HG02763 (cell line): ENCODE measurements around the gene SLC7A14.
"Not testable (repeated sequence)": the region's sequence is repeated elsewhere in the genome, so short reads cannot be mapped to it uniquely, and the experiment has no call there.

Experiments
- ATAC-seq: cut with Tn5 transposase; IDR thresholded peaks from one replicate; pipeline ENCODE4 v1.9.1; 2021; ENCODE audit warnings: mild to moderate bottlenecking, moderate library complexity; ENCODE audit not compliant: unreplicated experiment

Gene SLC7A14

DNA sequence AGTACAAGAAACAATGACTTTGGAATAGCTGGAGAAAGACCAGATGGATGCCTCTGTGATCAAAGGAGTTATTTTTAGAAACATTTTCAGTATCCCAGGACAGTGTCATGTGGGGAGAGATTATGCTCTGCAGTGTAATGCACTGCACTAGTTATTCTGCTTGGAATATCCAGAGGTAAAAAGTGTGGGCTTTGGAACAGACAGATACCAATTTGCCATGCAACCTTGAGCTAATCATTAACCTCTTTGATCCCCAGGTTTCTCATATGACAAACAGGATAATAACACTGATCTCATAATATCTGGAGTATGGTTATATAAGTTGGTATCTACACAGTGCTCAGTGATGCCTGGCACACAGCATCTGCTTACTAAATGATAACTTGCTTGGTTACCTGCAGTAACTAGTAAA, 12.2 kb upstream of the SLC7A14 start:
- no peak for ATAC-seq

DNA sequence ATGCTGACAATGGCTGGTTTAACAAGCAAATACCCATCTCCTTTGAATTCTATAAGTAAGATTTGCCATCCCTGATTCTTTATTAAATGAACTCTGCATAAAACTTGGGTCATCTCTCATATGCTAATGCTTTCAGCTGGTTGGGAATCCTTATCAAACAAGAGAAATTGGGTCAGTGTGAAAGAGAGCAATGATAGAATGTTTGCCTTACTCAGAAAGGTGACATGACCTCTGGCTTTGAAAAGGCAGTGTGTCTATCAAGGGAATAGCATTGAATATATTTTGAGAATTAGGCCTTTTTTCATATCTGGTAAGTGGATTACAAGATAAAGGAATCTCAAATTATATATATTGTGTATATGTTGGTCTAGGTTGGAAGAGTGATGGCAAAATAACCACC, 8.7 kb upstream of the SLC7A14 start:
- no peak for ATAC-seq

DNA sequence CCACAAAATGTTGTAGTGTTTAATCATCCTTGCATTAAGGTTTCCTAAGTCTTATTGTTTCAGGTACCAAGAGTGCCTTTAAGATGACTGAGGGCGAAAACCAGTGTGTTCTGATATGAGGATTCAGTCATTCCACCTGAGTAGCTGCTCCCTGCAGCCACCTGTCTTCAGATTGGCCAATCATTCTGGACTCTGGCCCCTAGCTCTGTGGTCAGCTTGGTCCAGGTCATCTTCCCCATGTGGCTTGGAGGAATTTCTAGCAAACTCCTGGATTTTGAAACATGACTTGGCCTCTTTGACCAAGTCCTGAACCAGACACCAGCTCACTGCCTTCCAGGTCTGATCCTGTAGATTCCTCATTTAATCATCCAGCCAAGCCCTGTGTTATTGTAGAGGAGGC, 7.8 kb upstream of the SLC7A14 start:
- no peak for ATAC-seq

DNA sequence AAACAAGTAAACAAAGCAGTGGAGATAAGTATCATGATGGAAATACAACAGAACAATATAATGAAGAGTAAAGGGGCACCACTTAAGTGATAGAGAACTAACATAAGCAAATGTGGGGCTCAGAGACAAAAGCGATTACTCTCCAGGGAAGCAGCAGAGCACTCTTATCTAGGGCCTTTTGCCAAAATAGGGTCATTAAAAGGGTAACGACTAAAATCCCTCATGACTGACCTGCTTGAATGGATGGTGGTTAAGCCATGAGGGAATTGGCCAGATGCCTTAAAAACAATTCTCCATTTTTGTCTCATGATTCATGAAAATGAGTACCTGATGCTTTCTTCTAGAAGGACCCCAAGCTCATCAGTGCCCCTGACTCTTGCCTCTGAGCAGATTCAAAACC, 3.2 kb upstream of the SLC7A14 start:
- ATAC-seq = no peak

DNA sequence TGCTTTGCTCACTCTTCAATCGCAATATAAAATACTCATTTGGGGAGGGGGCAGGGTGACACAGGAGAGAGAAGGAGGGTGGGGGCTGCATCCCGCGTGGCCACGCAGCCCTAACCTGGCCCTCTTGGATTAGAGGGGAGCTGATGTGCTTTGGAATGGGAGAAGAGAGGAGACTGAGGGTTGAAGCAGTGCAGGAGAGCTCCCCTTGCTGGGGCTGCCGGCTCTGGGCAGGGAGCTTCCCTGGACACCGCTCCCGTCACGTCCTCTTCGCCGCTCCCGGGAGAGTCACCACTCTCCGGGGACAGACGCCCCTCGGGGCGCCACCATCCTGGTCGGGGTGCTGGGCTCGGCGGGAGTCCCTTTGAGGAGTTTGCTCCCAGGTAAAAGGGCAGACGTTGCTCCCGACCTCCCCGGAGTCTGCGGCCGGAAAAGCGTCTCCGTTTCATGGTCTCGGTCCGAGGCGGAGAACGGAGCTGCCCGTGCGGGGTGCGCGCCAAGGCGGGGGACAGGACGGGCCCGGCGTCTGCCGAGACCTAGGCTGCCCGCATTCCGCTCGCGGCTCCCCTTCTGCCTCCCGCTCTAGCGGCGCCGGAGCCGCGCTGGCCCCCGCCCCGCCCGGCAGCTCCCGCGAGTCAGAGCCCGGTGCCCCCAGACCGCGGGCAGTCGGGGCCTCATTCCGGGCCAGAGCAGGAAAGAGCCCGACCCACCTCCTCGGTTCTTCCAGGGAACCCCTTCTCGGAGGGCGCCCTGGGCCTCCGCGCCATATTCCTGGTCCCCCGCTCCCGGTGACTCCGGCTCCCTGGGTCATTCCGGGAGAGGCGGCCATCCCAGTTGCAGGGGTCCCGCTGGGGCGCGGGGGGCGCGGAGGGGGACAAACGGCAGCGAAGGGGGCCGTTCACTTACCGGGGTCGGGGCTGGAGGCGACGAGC, 603 bp downstream of the SLC7A14 start:
- ATAC-seq = no peak

DNA sequence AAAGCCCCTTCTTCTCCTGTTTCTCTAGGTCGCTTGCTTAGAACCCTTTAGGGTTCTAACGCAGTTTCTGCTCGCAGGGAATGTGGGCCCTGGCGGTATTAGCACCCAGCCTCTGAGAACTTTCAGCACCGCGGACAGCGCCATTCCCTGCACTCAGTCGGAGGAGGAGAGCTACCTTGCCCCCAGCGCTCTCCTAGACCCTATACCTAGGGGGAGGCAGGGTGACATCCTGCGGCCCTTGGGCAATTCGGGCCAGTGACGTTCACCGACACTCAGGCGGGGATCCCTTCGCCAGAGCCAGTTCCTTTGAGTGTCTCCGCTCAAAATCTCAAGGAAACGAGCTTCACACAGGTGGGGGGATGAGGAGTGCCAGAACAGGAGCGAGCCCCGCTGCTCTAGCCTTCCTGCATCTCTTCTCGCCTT, 1.3 kb downstream of the SLC7A14 start:
- no peak for ATAC-seq

DNA sequence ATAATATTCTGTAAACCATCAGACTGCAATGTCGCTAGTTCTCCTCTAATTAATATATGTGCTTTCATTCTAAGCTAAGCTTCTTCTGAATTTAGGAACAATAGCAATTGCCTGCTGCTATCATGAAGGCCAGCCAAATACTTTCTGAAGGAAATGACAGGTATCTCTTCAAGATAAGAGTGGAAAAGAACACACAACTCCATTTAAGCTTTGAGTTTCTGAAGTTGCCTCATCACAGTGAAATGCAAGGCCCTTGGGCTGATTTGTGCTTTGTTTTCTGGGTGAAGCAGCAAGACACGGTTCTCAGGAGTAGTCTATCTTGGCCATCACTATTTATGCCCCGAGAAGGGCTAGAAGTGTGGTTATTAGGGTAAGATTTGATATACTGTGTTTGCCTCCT, 6.2 kb downstream of the SLC7A14 start:
- ATAC-seq = no peak

DNA sequence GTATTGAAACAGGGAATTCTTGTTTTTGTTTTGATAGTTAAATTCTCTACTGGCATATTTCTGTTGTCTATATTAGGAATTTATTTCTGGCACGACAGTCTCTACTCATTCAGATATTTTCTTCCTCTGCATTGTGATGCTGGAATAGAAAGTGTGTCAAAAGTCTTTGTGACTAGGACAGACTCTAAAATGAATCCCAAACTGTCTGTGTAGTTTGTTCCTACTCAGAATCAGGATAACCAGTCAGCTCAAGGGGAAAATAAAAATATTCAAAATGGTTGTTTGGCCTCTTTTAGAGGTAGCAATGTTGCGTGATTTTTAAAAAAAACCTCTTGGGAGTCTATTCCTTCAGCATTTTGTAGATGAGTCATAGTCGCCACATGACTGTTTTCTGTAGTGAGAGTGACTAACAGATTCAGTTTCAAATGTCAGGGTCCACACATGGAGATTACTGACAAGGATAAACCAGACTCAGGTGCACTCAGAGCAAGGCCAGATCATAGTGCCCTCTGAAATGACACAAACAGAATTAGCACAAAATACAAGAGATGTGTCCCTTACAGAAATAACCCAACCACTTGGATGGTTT, 13.1 kb downstream of the SLC7A14 start:
- peak; percentile 98 for ATAC-seq

DNA sequence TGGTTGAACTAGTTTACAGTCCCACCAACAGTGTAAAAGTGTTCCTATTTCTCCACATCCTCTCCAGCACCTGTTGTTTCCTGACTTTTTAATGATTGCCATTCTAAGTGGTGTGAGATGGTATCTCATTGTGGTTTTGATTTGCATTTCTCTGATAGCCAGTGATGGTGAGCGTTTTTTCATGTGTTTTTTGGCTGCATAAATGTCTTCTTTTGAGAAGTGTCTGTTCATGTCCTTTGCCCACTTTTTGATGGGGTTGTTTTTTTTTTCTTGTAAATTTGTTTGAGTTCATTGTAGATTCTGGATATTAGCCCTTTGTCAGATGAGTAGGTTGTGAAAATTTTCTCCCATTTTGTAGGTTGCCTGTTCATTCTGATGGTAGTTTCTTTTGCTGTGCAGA, 18.3 kb downstream of the SLC7A14 start:
- not testable (repeated sequence) for ATAC-seq

DNA sequence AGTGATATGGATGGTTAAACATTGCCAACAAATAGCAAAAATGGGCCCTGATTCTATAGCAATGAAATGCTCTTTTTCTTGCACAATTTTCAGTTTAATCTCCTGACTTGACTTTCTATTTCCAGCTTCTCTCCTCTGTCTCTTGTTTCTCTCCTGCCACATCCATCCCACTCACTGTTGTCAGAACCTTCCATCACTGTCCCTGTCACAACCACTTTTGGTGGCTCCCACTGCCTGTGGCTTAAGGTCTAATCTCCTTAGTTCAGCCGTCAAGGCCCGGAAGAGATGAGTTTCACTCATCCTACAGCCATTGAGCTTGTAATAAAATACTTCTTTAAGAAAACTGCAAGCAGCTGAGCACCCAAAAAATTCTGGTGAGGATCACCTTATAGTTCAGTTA, 19.5 kb downstream of the SLC7A14 start:
- no peak for ATAC-seq

DNA sequence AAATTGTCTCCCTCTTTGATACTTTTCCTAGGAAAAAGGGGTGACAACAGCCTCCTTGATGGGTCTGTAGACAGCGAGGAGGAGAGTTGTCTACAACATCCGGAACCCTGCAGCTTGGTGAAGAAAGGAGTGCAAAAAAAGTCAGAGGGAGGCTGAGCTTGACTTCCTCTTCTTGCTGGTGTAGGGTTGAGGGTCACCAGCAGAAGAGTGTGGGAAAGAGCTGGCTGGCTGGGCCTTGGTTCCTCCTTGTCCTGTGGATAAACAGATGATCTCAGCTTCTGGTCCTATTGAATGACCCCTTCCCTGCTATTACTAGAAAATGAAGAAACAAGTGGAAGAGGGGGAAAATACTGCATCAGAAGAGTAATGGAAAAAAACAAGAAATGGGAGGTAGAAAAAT, 20.4 kb downstream of the SLC7A14 start:
- no peak for ATAC-seq

DNA sequence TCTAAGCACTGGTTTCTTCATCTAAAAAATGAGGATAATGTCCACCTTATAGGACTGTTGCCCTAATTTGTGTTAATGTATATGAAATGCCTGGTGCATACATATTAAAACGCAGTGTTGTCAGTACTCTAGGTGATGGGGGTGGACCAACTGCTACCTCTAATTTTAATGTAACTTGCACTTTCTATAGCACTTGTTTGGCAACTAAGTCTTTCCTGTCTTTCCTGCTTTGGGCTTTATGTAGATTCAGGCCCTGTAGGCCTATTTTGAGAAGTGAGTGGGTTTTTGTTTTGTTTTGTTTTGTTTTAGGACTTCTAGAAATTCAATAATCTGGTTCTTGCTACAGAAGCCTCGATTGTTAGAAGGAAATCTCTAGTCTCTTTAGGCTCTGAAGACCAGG, 21.2 kb downstream of the SLC7A14 start:
- no peak for ATAC-seq

DNA sequence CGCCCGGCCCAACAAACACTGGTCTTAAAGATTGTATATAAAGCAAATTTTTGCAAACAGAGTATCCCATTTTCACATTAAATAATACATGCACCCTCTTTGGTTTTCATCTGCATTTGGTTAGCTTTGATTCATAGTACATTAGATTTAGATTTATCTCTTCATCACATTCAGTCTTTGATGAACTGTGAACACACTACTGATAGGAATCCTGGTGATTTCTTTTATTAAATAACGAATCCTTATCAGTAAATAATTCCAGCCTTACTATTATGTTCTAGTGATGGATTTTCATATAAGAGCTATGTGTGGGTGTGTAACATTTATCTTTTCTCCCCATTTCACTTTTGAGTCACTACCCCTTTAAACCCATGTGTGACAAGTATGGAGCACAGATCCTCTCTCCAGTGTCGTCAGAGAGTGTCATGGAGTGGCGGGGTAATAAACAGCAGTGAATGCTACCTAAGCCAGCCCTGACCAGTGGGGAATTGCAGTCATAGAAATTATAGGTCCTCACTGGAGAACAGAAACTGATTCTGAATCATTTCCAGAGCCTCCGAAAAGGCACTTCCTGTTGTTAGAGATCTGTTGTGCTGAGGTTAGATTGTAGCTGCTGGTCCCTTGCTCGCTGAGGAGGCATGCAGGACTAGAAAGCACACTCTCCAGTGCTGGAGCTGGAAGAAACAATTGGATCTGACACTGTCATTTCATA, 22.0 kb downstream of the SLC7A14 start:
- peak; percentile 80 for ATAC-seq

DNA sequence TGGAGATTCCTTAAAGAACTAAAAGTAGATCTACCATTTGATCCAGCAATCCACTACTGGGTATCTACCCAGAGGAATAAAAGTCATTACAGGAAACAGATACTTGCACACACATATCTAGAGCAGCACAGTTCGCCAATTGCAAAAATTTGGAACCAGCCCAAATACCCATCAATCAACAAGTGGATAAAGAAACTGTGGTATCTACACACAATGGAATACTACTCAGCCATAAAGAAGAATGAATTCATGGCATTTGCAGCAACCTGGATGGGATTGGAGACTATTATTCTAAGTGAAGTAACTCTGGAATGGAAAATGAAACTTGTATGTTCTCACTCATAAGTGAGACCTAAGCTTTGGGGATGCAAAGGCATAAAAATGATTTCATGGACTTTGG, 23.8 kb downstream of the SLC7A14 start:
- no peak for ATAC-seq

DNA sequence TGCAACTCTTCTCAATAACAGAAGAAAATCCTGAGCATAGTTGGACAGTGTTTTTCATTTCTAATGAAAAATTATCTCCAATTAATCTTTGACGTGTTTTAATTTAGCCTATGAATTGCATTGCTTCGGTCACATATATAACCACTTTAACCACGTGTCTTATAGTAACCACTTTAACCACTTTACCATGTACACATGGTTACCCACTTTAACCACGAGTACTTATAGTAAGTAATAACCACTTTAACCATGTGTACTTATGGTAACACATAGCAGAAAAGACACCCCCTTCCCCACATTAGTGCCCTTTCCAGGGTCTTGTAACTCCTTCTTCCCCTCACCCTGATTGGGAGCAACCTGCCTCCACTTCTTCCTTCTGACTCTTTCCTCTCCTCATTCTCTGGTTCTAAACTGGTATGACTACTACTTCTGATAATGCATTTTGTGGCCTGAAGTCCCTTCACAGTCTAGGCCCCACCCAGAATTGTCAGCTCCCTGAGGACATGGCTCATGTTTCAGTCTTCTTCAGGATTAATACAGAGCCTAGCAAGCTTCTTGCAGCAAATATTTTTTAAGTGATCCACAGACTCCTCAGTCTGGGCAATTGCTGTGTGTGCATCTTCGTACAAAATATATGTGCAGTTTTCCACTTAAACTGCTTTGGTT, 25.0 kb downstream of the SLC7A14 start:
- no peak for ATAC-seq

DNA sequence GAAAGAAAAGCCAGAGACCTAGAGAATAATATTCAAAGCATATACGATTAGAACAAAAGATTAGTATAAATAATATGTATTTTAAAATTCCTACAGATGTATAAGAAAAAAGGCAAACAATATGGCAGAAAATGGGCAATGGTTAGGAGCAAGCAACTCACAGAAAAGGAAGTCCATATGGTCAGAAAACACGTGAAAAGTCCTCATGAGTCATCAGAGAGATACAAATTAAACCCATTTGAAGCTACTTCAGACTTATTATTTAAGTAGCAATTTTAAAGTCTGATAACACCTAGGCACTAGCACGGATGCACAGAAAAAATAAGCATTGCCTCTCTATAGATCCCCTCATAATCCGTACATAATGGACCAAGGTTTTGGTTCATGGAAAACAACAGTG, 25.6 kb downstream of the SLC7A14 start:
- ATAC-seq = no peak

DNA sequence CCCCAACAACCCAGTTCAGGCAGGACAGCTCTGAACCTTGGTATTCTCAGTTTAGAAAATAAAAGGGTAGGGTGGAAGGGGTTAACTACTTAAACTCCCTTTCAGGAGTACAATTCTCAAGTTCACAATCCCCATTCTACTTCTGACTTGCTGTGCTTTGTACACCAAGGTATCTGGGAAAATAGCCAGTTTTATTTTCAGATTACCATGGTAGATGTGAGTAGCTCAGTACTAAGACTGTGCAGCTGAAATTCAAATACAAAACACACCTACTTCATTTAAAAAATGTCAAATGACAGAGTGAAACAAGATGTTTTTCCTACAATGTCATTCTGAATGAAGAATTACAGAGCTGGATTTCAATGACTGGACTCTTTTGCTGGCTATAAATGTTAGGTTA, 27.4 kb downstream of the SLC7A14 start:
- no peak for ATAC-seq

DNA sequence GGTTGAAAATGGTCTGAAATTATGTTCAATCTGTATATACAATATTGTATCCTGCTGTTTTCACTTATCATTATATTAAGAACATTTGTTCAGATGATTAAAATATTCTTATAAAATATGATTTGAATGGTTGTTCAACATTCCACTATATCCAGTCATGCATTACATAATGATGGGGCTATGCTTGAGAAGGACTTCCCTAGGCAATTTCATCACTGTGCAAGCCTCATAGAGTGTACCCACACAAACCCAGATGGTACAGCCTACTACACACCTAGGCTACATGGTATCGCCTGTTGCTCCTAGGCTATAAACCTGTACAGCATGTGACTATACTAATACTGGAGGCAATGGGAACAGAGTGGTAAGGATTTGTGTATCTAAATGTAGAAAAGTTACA, 30.5 kb downstream of the SLC7A14 start:
- ATAC-seq = no peak

DNA sequence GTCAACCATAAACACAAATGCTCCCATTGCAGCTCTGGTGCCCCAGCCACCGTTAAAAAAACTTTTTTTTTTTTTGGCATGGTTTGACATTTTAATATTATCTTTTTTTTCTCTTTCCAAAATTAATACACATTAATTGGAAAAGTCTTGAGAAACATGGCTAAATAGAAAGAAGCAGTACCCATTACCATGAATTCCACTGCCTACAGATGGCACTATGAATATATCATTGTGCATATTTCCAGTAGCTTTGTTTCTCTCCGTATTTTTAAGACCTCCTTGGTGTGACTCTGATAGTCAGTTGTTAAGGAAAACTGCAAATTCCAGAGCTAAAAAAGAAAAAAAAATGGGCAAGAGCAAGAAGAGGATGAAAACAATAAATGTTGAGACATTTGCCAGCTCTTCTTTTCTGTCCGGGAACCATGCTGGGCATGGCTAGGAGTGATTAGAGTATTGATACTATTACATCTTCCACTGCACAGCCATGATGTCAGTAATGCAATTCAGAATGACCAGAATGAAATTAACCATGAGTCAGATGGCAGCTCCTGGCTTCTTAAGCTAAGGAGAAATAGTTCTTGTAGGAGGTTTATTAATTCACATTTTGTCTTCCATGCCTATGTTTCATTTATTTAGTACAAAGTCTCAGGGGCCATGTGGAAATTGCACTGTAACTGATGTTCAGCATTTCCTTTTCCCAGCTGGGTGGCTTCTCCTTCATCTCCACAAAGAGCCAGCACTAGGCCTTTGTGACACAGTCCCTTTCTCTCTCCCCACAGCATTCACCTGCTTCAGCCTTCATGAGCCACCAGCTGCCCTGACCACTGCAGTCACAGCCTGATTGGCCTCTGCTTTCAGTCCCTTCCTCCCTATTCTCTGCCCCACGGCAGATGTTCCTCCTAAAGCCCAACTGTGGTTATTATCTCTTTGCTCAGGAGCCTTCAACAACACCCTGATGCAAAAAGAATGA, 31.8 kb downstream of the SLC7A14 start:
- no peak for ATAC-seq

DNA sequence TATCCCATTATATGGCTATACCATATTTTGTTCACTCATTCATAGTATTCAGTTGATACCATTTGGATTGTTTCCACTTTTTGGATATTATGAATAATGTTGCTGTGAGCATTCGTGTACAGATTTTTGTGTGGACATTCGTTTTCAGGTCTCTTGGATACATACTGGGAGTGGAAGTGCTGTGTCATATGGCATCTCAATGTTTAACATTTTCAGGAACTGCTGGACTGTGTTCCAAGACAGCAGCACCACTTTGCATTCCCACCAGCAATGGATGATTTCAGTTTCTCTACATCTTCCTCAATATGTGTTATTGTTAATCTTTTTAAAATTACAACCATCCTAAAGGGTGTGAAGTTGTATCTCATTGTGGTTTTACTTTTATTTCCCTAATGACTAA, 34.6 kb downstream of the SLC7A14 start:
- no peak for ATAC-seq
